Skin epidermis (tissue), 12 donors: Measurements from ENCODE around the gene DENND1A.
A peak's percentile ranks its signal among the peaks of the same experiment; 100 is the strongest.

ENCODE experiments used
- H3K27ac ChIP-seq, 21 experiments: fragments of 200-600 bp; sonication (generic) in 11 of 21; one replicate each; pipeline ENCODE4 v1.5.0; 2020; ENCODE audit warnings: mild to moderate bottlenecking in 3 of 21, inconsistent platforms in 2 of 21, moderate library complexity in 2 of 21
- H3K4me3 ChIP-seq, 7 experiments: fragments of 200-600 bp; sonication (generic) in 2 of 7; one replicate each; pipeline ENCODE4 v1.5.0; 2020; ENCODE audit warnings: inconsistent platforms in 2 of 7, mild to moderate bottlenecking in 2 of 7, moderate library complexity in 1 of 7

Gene DENND1A

DNA sequence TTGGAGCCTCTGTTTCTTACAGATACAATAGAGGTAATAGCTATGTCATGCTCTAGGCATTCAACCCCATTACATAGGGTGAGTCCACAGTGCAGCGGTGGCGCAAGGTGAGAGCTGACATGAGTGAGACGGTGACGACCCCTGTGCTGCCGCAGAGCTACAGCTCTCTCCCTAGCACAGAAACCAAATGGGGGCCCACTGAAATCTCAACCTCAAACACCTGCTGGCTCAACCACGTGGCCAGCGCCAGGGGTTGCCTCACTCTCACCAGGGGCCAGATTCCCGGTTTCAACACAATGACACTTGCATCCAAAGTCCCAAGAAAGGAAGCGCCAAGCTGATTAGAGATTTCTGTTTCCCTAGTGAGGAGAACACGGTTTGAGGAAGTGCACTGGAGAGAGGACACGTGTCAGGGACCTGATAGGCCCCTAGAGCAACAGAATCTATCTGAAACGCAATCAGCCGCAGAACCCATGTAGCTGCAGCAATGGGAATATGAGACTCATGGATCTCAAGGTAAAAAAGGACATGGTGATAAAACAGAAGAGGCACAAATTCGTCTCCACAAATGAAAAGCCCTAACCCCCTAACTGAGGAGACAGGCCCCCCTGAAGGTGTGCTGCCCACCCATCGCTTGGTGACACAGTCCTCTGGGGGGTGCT is 459.7 kb downstream of the DENND1A start:
- H3K27ac ChIP-seq: no peak overlapping the region

DNA sequence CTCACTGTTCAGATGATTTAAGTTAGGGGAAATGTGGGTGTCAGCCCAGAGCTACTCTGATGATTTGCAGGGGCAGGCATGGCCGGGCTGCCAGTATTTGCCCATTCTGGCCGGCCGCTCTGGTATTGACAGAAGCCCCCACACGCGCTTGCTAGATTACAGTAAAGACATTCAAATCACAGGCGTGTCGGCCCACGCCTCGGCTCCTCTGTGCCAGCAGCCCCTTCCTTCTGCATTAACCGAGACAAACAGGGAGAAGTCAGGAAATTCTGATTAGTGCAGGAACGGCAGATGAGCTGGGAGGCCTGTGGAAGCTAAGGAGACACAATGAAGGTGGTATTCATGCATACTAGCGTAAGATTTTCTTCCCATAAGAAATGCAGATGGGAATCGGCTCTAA is 460.6 kb downstream of the DENND1A start:
- no peak overlapping the region for H3K27ac ChIP-seq
- H3K4me3 ChIP-seq: no peak overlapping the region

More for the DNA sequence above, 459.7 kb downstream of the DENND1A start:
- no peak overlapping the region for H3K4me3 ChIP-seq

- H3K4me3 ChIP-seq: no peak overlapping the region
- H3K27ac ChIP-seq: no peak overlapping the region
Measured at GRCh38 chr9:123468541-123468940, 461.4 kb downstream of the DENND1A start.

- Histone ChIP-seq H3K4me3 (no peak overlapping the region), H3K27ac (no peak overlapping the region)
Measured at GRCh38 chr9:123465304-123465703, 464.6 kb downstream of the DENND1A start.

DNA sequence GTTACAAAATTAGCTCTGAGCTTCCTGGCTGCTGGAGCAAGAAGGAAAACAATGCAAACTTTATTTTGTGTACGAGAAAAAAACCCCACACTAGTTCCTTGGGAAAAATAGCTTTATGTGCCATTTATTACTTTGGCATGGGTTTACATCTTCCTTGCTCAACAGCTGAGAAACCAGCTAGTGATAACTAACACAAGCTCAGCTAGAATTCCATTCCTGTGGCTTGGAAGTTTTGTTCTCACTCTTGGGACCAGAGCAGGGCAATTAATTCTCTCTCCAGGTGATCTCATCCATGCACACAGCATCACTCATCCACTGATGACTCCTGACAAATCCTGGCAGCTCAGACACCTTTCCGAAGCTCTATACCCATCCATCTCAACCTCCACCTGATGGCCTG is 469.8 kb downstream of the DENND1A start:
- no peak overlapping the region for H3K27ac ChIP-seq
- no peak overlapping the region for H3K4me3 ChIP-seq

DNA sequence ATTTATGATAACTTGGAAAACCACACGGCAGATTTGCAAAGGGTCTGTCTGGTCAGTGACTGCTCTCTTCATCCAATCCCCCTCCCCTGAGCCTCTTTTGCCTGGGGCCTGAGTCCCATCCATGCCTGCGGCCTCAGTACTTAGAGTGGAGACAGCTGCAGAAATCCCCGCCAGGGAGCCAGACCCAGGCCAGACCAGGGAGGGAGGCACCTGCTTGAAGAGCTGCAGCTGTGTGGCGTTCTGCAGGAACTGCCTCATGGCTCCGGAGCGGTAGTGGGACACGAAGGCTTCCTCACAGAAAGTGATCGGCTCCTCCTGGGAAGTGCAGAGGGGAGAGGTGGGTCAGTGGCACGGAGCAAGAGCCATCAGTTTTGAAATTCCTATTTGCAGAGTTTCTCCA is 472.3 kb downstream of the DENND1A start:
- H3K27ac ChIP-seq: no peak overlapping the region

DNA sequence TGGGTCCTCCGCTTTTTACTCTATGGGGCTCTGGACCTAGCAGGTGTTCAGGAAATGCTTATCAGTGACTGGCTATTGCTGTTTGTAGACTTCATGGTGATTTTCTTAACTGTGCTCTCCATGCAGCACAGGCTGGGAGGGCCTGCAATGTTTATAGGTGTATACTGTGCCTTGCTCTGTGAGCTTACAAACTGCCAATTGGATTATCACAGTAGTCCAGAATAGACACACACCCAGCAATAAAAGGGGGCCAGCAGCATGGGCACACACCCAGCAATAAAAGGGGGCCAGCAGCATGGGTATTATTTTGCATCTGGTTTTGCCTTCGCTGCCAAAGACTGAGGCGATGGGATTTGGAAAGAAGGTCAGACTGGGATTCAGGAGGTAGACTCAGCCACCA is 473.9 kb downstream of the DENND1A start:
- Histone ChIP-seq H3K4me3 (no peak overlapping the region), H3K27ac (no peak overlapping the region)

More for the DNA sequence above, 472.3 kb downstream of the DENND1A start:
- H3K4me3 ChIP-seq: no peak overlapping the region

GRCh38 chr9:123455187-123455586 is 474.7 kb downstream of the DENND1A start:
- Histone ChIP-seq H3K4me3 (no peak overlapping the region), H3K27ac (no peak overlapping the region)

- H3K4me3 ChIP-seq: no peak overlapping the region
- no peak overlapping the region for H3K27ac ChIP-seq
Measured at GRCh38 chr9:123454361-123454760, 475.6 kb downstream of the DENND1A start.

DNA sequence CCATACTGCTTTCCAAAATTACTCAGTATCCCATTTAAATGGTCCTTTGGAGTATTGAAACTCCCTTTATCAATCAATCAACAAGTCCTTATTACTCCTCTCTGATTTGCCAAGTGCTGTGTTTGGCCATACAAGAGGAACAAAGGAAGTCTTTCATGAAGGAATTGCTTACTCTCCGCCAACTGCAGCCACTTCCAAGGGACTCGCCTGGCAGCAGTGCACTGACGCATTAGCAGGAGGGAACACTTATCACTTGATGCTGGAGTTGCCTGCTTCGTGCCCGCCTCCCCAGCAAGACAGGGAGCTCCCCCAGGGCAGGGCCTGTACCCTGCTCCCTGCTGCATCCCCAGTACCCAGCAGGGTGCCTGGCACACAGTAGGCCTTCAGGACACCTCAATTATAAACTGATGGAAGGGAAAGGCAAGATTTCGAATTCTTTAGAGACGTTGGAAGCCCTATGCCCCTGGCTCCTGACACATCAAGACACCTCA is 476.1 kb downstream of the DENND1A start:
- H3K4me3 ChIP-seq: no peak overlapping the region
- no peak overlapping the region for H3K27ac ChIP-seq

- peak overlapping the region in 2 of 21 experiments; percentile 43 to 47 for H3K27ac ChIP-seq
- H3K4me3 ChIP-seq: no peak overlapping the region
Measured at GRCh38 chr9:123453076-123453667, 476.8 kb downstream of the DENND1A start.

- no peak overlapping the region for H3K27ac ChIP-seq
Measured at GRCh38 chr9:123450996-123451395, 478.9 kb downstream of the DENND1A start.

GRCh38 chr9:123450098-123450770 is 479.7 kb downstream of the DENND1A start:
- Histone ChIP-seq H3K27ac (no peak overlapping the region), H3K4me3 (no peak overlapping the region)

More at GRCh38 chr9:123450996-123451395, 478.9 kb downstream of the DENND1A start:
- no peak overlapping the region for H3K4me3 ChIP-seq

DNA sequence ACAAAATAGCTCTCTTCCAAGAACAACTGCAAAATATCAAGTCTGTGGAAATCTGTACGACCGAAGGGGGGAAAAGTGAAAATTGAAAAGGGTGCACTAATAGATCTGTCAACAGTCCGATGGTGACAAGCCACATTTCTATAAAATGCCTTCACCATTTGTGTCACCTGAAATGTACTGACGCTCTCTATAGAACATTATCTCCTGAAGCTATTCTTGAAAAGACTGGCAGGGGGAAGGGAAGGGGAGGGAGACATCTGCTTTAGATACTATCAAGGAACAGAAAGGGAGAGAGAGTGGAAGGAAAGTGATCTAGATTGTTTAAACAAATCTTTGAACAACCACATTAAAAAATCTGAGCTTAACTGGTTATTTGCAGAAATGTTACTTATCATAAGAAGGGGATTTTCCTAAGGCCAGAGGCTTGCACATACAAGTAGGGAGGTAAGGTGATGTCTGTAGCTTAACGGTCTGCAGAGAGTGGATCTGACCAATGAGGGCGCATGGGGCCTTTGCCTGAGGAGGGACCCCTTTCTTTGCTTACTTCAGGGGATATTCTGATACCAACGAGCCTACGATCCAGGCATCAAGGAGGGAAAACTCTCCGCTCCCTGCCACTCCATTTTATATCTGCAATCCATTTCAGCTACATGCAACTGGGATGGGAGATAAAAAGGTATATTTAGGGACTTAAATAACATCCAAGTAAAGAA is 481.8 kb downstream of the DENND1A start:
- H3K4me3 ChIP-seq: no peak overlapping the region
- no peak overlapping the region for H3K27ac ChIP-seq

DNA sequence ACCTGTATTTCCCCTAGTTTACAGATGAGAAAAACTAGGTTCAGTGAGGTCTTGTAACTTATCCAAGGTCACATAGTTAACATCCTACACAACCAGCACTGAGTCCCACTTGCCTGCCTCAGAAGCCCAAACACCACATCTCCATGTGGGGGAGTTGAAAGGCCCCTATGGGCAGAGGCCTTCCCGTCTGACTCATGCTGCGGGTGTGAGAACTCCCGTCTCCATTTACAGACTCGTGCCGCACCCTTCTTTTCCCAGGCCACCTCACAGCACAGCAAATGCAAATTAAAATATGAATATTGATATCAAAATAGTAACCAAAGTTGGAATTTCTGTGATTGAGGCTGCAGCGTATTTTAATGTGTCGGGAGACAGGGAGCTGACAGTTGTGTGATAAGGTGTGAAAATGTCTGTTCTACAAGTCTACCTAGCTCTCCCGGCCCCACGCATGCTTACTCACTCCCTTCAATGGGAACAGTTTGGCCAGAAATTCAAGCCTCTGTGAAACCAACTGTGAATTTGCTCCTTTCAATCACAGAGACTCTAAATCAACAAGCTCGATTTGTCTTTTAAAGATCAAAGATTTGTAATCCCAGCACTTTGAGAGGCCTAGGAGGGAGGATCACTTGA is 483.8 kb downstream of the DENND1A start:
- H3K4me3 ChIP-seq: no peak overlapping the region
- H3K27ac ChIP-seq: no peak overlapping the region

- H3K27ac ChIP-seq: peak overlapping the region in 1 of 21 experiments; percentile 16
- H3K4me3 ChIP-seq: no peak overlapping the region
Measured at GRCh38 chr9:123445116-123445515, 484.8 kb downstream of the DENND1A start.

DNA sequence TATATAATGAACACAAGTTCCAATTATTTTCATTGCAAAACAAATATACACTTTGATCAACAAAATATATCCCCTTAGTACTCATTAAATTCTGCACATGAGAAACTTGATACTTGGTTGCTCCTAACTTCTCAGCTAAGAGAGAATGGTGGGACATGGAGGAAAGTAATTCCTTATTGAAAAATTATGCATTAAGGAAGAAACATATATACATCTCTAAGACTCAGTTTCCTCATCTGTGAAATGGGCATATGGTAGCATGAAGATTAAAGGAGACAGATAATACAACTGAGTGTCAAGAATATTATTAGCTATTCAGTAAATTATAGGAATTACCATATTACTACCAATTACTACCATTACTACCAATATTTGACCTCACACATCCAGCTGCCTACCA is 488.2 kb downstream of the DENND1A start:
- no peak overlapping the region for H3K27ac ChIP-seq

GRCh38 chr9:123440256-123440655 is 489.7 kb downstream of the DENND1A start:
- Histone ChIP-seq H3K27ac (no peak overlapping the region), H3K4me3 (no peak overlapping the region)

More for the DNA sequence above, 488.2 kb downstream of the DENND1A start:
- H3K4me3 ChIP-seq: no peak overlapping the region

GRCh38 chr9:123438821-123439220 is 491.1 kb downstream of the DENND1A start:
- no peak overlapping the region for H3K4me3 ChIP-seq
- H3K27ac ChIP-seq: no peak overlapping the region

GRCh38 chr9:123438321-123438720 is 491.6 kb downstream of the DENND1A start:
- H3K27ac ChIP-seq: no peak overlapping the region

More at GRCh38 chr9:123438321-123438720, 491.6 kb downstream of the DENND1A start:
- H3K4me3 ChIP-seq: no peak overlapping the region
